ENCODE data around the gene FOXO3.

FOXO3 gene

DNA sequence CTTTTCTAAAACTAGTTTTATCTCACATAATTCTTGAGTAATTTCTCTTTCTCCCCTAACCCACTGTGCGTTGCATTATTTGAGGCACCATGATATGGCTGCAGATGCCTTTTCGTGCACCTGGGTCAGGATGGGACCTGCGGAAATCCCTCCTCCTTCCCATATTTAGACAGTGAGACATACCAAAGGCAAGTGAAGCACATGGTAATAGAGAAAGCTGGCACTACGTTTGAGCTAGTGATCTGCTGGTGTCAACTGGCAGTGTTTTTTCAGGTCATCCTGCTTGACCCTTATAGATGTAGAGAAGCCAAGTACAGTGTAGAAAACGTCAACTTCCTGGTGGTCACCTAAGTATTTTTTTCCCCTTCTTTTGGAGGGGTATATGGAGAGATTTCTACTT lies 71.7 kb downstream of the FOXO3 start:
- Histone ChIP-seq H3K4me1 (ENCODE audit: control insufficient read depth, insufficient read depth, low read length, poor library complexity, severe bottlenecking) (no peaks in the 10 kb centered on the region), H3K4me3 (ENCODE audit: extremely low read depth, insufficient read depth, low read length, poor library complexity, severe bottlenecking) (no peak overlapping the region), H3K36me3 (ENCODE audit: control insufficient read depth, insufficient read depth, low read length) (no peaks in the 10 kb centered on the region), H3K27ac (ENCODE audit: low read depth, low read length, severe bottlenecking) (no peak overlapping the region), H3K9me3 (ENCODE audit: control insufficient read depth, low read length) (no peaks in the 10 kb centered on the region)
- WGBS, 2 experiments (ENCODE audit: insufficient coverage in 2 of 2), result 43 to 88% methylated on average over 1 to 3 of the region's 5 CpGs

DNA sequence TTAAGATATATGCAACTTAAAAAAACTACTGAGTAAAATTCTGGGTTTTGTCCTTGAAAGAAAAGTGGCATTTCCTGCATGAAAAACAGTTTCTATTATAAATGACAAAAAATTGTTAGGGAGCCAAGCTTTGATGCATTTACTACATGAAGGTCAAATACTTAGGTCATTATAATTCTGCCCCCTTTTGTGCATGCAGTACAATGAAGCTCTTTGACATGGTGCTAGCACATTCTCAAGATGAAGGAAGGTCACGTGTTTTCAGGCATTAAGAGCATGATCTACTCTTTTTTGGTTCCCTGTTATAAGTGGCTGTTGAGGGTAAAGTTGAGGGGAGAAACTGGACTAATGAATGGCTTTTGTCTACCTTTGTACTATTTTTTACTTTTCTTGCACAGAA lies 72.7 kb downstream of the FOXO3 start:
- H3K4me1 ChIP-seq (ENCODE audit: control insufficient read depth, insufficient read depth, low read length, poor library complexity, severe bottlenecking), result no peaks in the 10 kb centered on the region
- 80% methylated on average over 1 of the region's 1 CpG; no CpG with 5 or more reads in 1 of the 2 experiments for WGBS, 2 experiments (ENCODE audit: insufficient coverage in 2 of 2)
- H3K36me3 ChIP-seq (ENCODE audit: control insufficient read depth, insufficient read depth, low read length), result no peaks in the 10 kb centered on the region
- H3K27ac ChIP-seq (ENCODE audit: low read depth, low read length, severe bottlenecking), result no peak overlapping the region
- H3K9me3 ChIP-seq (ENCODE audit: control insufficient read depth, low read length), result no peaks in the 10 kb centered on the region
- H3K4me3 ChIP-seq (ENCODE audit: extremely low read depth, insufficient read depth, low read length, poor library complexity, severe bottlenecking), result no peak overlapping the region

GRCh38 chr6:108635505-108636226 lies 74.9 kb downstream of the FOXO3 start:
- H3K27ac ChIP-seq (ENCODE audit: low read depth, low read length, severe bottlenecking), result no peak overlapping the region
- H3K4me3 ChIP-seq (ENCODE audit: extremely low read depth, insufficient read depth, low read length, poor library complexity, severe bottlenecking), result no peak overlapping the region
- no peaks in the 10 kb centered on the region for H3K36me3 ChIP-seq (ENCODE audit: control insufficient read depth, insufficient read depth, low read length)
- H3K9me3 ChIP-seq (ENCODE audit: control insufficient read depth, low read length), result no peaks in the 10 kb centered on the region
- H3K4me1 ChIP-seq (ENCODE audit: control insufficient read depth, insufficient read depth, low read length, poor library complexity, severe bottlenecking), result no peaks in the 10 kb centered on the region
- WGBS, 2 experiments (ENCODE audit: insufficient coverage in 2 of 2), result 88 to 100% methylated on average over 3 to 6 of the region's 6 CpGs

DNA sequence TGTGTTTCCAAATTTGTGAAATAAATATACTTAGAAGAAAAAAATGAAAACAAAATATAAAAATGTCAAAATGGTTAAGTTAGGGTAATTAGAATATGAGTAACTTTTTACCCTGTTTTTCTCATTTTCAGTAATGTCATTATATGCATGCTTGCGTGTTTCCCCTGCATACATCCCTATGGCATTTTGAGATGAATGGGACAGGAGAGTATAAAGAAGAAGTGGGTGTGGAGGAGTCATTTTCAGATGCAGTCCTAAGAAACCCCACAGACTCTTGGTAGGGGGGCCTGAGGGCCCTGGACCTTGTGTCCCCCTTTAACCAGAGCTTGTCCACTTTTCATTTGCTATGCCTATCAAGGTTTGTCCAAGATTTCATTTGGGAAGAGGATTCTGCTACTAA lies 77.2 kb downstream of the FOXO3 start:
- Histone ChIP-seq H3K9me3 (ENCODE audit: control insufficient read depth, low read length) (no peaks in the 10 kb centered on the region), H3K4me1 (ENCODE audit: control insufficient read depth, insufficient read depth, low read length, poor library complexity, severe bottlenecking) (no peaks in the 10 kb centered on the region), H3K4me3 (ENCODE audit: extremely low read depth, insufficient read depth, low read length, poor library complexity, severe bottlenecking) (no peak overlapping the region), H3K27ac (ENCODE audit: low read depth, low read length, severe bottlenecking) (no peak overlapping the region), H3K36me3 (ENCODE audit: control insufficient read depth, insufficient read depth, low read length) (no peaks in the 10 kb centered on the region)
- WGBS, 2 experiments (ENCODE audit: insufficient coverage in 2 of 2), result no CpG with 5 or more reads among the region's 1 CpG

- Histone ChIP-seq H3K4me3 (ENCODE audit: extremely low read depth, insufficient read depth, low read length, poor library complexity, severe bottlenecking) (no peak overlapping the region), H3K27ac (ENCODE audit: low read depth, low read length, severe bottlenecking) (no peak overlapping the region), H3K4me1 (ENCODE audit: control insufficient read depth, insufficient read depth, low read length, poor library complexity, severe bottlenecking) (no peaks in the 10 kb centered on the region), H3K36me3 (ENCODE audit: control insufficient read depth, insufficient read depth, low read length) (no peaks in the 10 kb centered on the region), H3K9me3 (ENCODE audit: control insufficient read depth, low read length) (no peaks in the 10 kb centered on the region)
- 20 to 61% methylated on average over 1 to 2 of the region's 2 CpGs for WGBS, 2 experiments (ENCODE audit: insufficient coverage in 2 of 2)
Observed at GRCh38 chr6:108638993-108639392, 78.3 kb downstream of the FOXO3 start.

- no peak overlapping the region for H3K27ac ChIP-seq (ENCODE audit: low read depth, low read length, severe bottlenecking)
- H3K4me1 ChIP-seq (ENCODE audit: control insufficient read depth, insufficient read depth, low read length, poor library complexity, severe bottlenecking), result no peaks in the 10 kb centered on the region
- H3K9me3 ChIP-seq (ENCODE audit: control insufficient read depth, low read length), result no peaks in the 10 kb centered on the region
- H3K4me3 ChIP-seq (ENCODE audit: extremely low read depth, insufficient read depth, low read length, poor library complexity, severe bottlenecking), result no peak overlapping the region
- 83 to 100% methylated on average over 1 of the region's 2 CpGs for whole genome bisulfite sequencing, 2 experiments (ENCODE audit: insufficient coverage in 2 of 2)
- no peaks in the 10 kb centered on the region for H3K36me3 ChIP-seq (ENCODE audit: control insufficient read depth, insufficient read depth, low read length)
Observed at GRCh38 chr6:108640104-108640503, 79.4 kb downstream of the FOXO3 start.

DNA sequence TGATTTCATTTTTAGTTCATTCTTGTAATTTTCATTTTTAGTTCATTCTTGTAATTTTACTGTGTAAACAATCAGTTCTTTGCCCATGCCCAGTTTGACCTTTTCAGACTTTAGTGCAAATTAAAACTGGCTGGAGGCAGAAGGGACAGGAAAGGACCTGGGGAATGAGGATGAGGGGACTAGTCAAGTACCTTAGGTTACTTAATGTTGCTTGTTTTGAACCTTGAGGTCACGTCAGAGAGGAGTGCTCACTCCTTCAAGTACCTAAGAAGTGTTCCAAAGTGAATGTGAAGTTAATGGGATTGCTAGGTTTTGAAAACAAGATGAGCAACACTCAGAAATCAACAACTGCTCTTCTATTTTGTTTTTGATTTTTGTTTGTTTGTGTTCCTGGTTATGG lies 82.5 kb downstream of the FOXO3 start:
- no peaks in the 10 kb centered on the region for H3K36me3 ChIP-seq (ENCODE audit: control insufficient read depth, insufficient read depth, low read length)
- 100% methylated on average over 1 of the region's 1 CpG for WGBS, 2 experiments (ENCODE audit: insufficient coverage in 2 of 2)
- H3K9me3 ChIP-seq (ENCODE audit: control insufficient read depth, low read length), result no peaks in the 10 kb centered on the region
- H3K4me3 ChIP-seq (ENCODE audit: extremely low read depth, insufficient read depth, low read length, poor library complexity, severe bottlenecking), result no peak overlapping the region
- H3K4me1 ChIP-seq (ENCODE audit: control insufficient read depth, insufficient read depth, low read length, poor library complexity, severe bottlenecking), result peaks cover 4% of the 10 kb centered on the region
- no peak overlapping the region for H3K27ac ChIP-seq (ENCODE audit: low read depth, low read length, severe bottlenecking)

GRCh38 chr6:108644252-108644651 lies 83.5 kb downstream of the FOXO3 start:
- H3K9me3 ChIP-seq (ENCODE audit: control insufficient read depth, low read length), result no peaks in the 10 kb centered on the region
- H3K4me1 ChIP-seq (ENCODE audit: control insufficient read depth, insufficient read depth, low read length, poor library complexity, severe bottlenecking), result peaks cover 4% of the 10 kb centered on the region
- WGBS, 2 experiments (ENCODE audit: insufficient coverage in 2 of 2), result 91% methylated on average over 2 to 3 of the region's 4 CpGs
- H3K27ac ChIP-seq (ENCODE audit: low read depth, low read length, severe bottlenecking), result no peak overlapping the region
- no peaks in the 10 kb centered on the region for H3K36me3 ChIP-seq (ENCODE audit: control insufficient read depth, insufficient read depth, low read length)
- H3K4me3 ChIP-seq (ENCODE audit: extremely low read depth, insufficient read depth, low read length, poor library complexity, severe bottlenecking), result no peak overlapping the region

GRCh38 chr6:108648191-108648590 lies 87.5 kb downstream of the FOXO3 start:
- Histone ChIP-seq H3K4me1 (ENCODE audit: control insufficient read depth, insufficient read depth, low read length, poor library complexity, severe bottlenecking) (peaks cover 4% of the 10 kb centered on the region), H3K27ac (ENCODE audit: low read depth, low read length, severe bottlenecking) (no peak overlapping the region), H3K36me3 (ENCODE audit: control insufficient read depth, insufficient read depth, low read length) (no peaks in the 10 kb centered on the region), H3K9me3 (ENCODE audit: control insufficient read depth, low read length) (no peaks in the 10 kb centered on the region), H3K4me3 (ENCODE audit: extremely low read depth, insufficient read depth, low read length, poor library complexity, severe bottlenecking) (no peak overlapping the region)
- WGBS, 2 experiments (ENCODE audit: insufficient coverage in 2 of 2), result no CpG with 5 or more reads among the region's 3 CpGs

- Histone ChIP-seq H3K36me3 (ENCODE audit: control insufficient read depth, insufficient read depth, low read length) (no peaks in the 10 kb centered on the region), H3K4me1 (ENCODE audit: control insufficient read depth, insufficient read depth, low read length, poor library complexity, severe bottlenecking) (peaks cover 4% of the 10 kb centered on the region), H3K4me3 (ENCODE audit: extremely low read depth, insufficient read depth, low read length, poor library complexity, severe bottlenecking) (no peak overlapping the region), H3K9me3 (ENCODE audit: control insufficient read depth, low read length) (no peaks in the 10 kb centered on the region), H3K27ac (ENCODE audit: low read depth, low read length, severe bottlenecking) (no peak overlapping the region)
- WGBS, 2 experiments (ENCODE audit: insufficient coverage in 2 of 2), result no CpG with 5 or more reads among the region's 1 CpG
Observed at GRCh38 chr6:108650325-108650724, 89.6 kb downstream of the FOXO3 start.

DNA sequence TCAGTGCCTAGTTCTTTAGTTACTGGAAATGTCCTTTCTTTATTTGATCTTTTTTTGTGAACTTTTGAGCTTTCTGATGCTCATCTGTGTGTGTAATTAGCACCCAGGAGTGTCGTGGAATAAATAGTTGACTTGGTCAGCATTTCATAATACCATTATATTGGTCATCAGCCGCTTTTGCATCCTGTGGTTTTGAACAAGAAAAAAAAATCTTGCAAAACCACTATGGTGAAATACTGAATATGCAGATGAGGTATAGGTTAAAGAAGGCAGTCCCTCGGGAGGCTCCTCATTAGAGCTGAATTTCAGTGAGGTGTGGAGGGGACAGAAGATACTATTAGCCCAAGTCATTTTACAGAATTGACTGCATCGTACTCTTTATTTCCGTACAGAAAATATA lies 90.1 kb downstream of the FOXO3 start:
- Histone ChIP-seq H3K4me3 (ENCODE audit: extremely low read depth, insufficient read depth, low read length, poor library complexity, severe bottlenecking) (no peak overlapping the region), H3K27ac (ENCODE audit: low read depth, low read length, severe bottlenecking) (no peak overlapping the region), H3K9me3 (ENCODE audit: control insufficient read depth, low read length) (no peaks in the 10 kb centered on the region), H3K36me3 (ENCODE audit: control insufficient read depth, insufficient read depth, low read length) (no peaks in the 10 kb centered on the region), H3K4me1 (ENCODE audit: control insufficient read depth, insufficient read depth, low read length, poor library complexity, severe bottlenecking) (peaks cover 4% of the 10 kb centered on the region)
- 83 to 89% methylated on average over 1 to 3 of the region's 5 CpGs for WGBS, 2 experiments (ENCODE audit: insufficient coverage in 2 of 2)

All from mesodermal cell (in vitro differentiated cells).